C4-2B (cell line): ENCODE data around the gene MOSPD2.

ENCODE experiments used
- CTCF ChIP-seq: fragments of 450-650 bp; conservative IDR thresholded peaks from 2 replicates; pipeline ENCODE4 v1.5.1; 2017; ENCODE audit warnings: mild to moderate bottlenecking
- ZFX ChIP-seq: fragments of 450-650 bp; IDR thresholded peaks from 2 replicates; pipeline ENCODE4 v1.6.1; 2017

DNA sequence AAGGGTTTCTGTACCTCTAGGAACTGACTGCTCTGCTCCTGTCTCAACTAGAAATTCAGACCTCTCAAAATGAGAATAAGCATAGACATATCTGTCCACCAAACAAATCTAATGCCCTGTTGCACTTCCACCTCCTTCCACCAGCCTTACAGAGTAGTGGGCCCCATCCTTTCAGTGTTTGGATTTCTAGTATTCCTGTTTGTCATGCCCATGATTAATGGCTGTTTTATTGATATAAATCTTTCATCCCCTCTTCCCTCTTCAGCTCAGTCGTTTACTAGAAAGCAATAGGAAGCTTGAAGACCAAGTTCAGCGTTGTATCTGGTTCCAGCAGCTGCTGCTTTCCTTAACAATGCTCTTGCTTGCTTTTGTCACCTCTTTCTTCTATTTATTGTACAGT lies 46.2 kb downstream of the MOSPD2 start:
- no peak for TF ChIP-seq CTCF
- no peak for TF ChIP-seq ZFX
